ENCODE results near the gene ZBTB7C. TPM values are rescaled to one million over a fixed set of nuclear protein-coding genes. Genes with fewer than 3 reads are reported as not detected.

Gene ZBTB7C
- total and polyA plus RNA-seq, 2 of the 8 experiments (the other 6 are each of a cell fraction or from before 2014, with no cell fraction given), result 0.15 to 0.45 TPM

DNA sequence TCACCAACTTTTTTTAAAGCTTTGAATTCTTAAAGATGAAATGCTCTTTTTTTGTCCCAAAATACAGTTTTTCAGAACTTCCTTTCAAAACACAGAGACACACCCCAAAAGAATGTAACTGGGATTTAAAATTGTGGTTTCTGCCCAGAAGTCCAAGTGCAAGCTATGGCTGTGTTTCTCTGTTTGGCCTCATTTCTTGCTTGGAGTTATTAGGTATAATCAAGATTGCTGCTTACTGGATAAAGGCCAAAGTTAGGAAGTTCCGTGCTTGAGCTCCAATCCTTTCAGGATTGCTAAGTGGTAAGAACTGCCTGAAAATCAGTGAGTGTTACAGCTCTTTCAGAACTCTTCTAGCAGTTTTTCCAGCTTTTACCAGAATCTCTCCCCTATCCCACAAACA, 16.9 kb downstream of the ZBTB7C start:
- FAIRE-seq, result no peak
- H3K4me3 ChIP-seq (ENCODE audit: extremely low read depth in 1 of 4, insufficient read depth in 2 of 4, low read depth in 3 of 4, low read length in 4 of 4), result no peak overlapping the region
- H3K23me2 ChIP-seq (ENCODE audit: low read depth, low read length), result peaks cover 2% of the 10 kb centered on the region; the same call in 1 of the 2 replicates
- H3K27me3 ChIP-seq (replicated peaks in 1 of 4; ENCODE audit: control insufficient read depth in 3 of 4, extremely low read depth in 1 of 4, insufficient read depth in 3 of 4, low read length in 3 of 4), result no peaks in the 10 kb centered on the region; a peak in 2 of 7 replicates
- ChIA-PET CTCF (ENCODE audit: partially characterized antibody) (interaction anchor here (1.0 to 2.1 kb wide), 10 partner anchors 9 to 354 kb away, joined by 3 to 8 read pairs (median 4); no protein-coding TSS in a partner anchor), POLR2A (ENCODE audit: partially characterized antibody) (interaction anchor here (1.0 kb wide), 1 partner anchor 157 kb away, joined by 3 read pairs; no protein-coding TSS in a partner anchor)
- H2BK120ac ChIP-seq (replicated peaks; ENCODE audit: low read depth, low read length), result no peak overlapping the region
- no peak overlapping the region for H4K8ac ChIP-seq (ENCODE audit: extremely low read depth, insufficient read depth, low read length)
- 83% methylated on average over 1 of the region's 1 CpG; no CpG with 5 or more reads in 1 of the 2 experiments for WGBS, 2 experiments (ENCODE audit: extremely low coverage in 1 of 2, insufficient coverage in 1 of 2, insufficient read length in 1 of 2, insufficient replicate concordance in 2 of 2, low coverage in 1 of 2, low lambda C conversion rate in 2 of 2, missing lambda C conversion rate in 1 of 2)
- no peak overlapping the region for H2BK5ac ChIP-seq (ENCODE audit: low read depth, low read length)
- no peak for DNase-seq (ENCODE audit: low read depth in 1 of 2, low spot score in 2 of 2)
- no peak overlapping the region for H2AFZ ChIP-seq (ENCODE audit: low read length)
- H3K9ac ChIP-seq (replicated peaks in 1 of 4; ENCODE audit: extremely low read depth in 1 of 4, low read depth in 3 of 4, low read length in 3 of 4), result no peak overlapping the region
- H3K56ac ChIP-seq (replicated peaks; ENCODE audit: insufficient read length, low read depth, low read length), result no peak overlapping the region
- no peak overlapping the region for H3K4me2 ChIP-seq (ENCODE audit: insufficient read depth in 1 of 2, low read depth in 2 of 2, low read length in 2 of 2)
- H3K79me2 ChIP-seq (ENCODE audit: control insufficient read depth in 1 of 2, insufficient read depth in 2 of 2, low read length in 2 of 2), result no peaks in the 10 kb centered on the region
- TF ChIP-seq EGR1 (IDR thresholded peaks at IDR 0.05; ENCODE audit: borderline replicate concordance, low read depth, low read length) (no peak), BACH1 (IDR thresholded peaks at IDR 0.05; ENCODE audit: low read length) (no peak), SP4 (IDR thresholded peaks at IDR 0.05; ENCODE audit: low read length) (no peak), CBX8 (IDR thresholded peaks at IDR 0.05; ENCODE audit: borderline replicate concordance, low read depth, low read length) (no peak), RXRA (IDR thresholded peaks at IDR 0.05; ENCODE audit: insufficient read depth, low read depth, low read length) (no peak), FOSL1 (IDR thresholded peaks at IDR 0.05; ENCODE audit: insufficient read depth, low read depth, low read length) (no peak)
- TF ChIP-seq, protein P1, sequence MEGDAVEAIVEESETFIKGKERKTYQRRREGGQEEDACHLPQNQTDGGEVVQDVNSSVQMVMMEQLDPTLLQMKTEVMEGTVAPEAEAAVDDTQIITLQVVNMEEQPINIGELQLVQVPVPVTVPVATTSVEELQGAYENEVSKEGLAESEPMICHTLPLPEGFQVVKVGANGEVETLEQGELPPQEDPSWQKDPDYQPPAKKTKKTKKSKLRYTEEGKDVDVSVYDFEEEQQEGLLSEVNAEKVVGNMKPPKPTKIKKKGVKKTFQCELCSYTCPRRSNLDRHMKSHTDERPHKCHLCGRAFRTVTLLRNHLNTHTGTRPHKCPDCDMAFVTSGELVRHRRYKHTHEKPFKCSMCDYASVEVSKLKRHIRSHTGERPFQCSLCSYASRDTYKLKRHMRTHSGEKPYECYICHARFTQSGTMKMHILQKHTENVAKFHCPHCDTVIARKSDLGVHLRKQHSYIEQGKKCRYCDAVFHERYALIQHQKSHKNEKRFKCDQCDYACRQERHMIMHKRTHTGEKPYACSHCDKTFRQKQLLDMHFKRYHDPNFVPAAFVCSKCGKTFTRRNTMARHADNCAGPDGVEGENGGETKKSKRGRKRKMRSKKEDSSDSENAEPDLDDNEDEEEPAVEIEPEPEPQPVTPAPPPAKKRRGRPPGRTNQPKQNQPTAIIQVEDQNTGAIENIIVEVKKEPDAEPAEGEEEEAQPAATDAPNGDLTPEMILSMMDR (IDR thresholded peaks at IDR 0.05; ENCODE audit: control extremely low read depth in 1 of 3, insufficient read depth in 1 of 3, low read depth in 1 of 3, low read length in 3 of 3), result no peak
- H2AK5ac ChIP-seq (ENCODE audit: low read depth, low read length), result no peak overlapping the region
- H3K4me1 ChIP-seq (replicated peaks in 1 of 4; ENCODE audit: control insufficient read depth in 3 of 4, insufficient read depth in 4 of 4, low read length in 3 of 4), result peaks cover 0 to 5% (median 0%) of the 10 kb centered on the region in 4 experiments; a peak in 1 of 7 replicates
- no peak overlapping the region for H4K91ac ChIP-seq (replicated peaks; ENCODE audit: insufficient read length, low read length)
- no peak overlapping the region for H3K27ac ChIP-seq (ENCODE audit: low read depth, low read length)
- H2BK15ac ChIP-seq (ENCODE audit: low read length), result no peak overlapping the region
- no peak overlapping the region for H2BK12ac ChIP-seq (ENCODE audit: low read depth, low read length)
- no peak overlapping the region for H4K5ac ChIP-seq (ENCODE audit: insufficient read length, low read depth, low read length)
- H3K23ac ChIP-seq (ENCODE audit: insufficient read length), result no peak overlapping the region
- no peaks in the 10 kb centered on the region for H4K20me1 ChIP-seq (replicated peaks in 1 of 2; ENCODE audit: control insufficient read depth in 1 of 2, insufficient read depth in 2 of 2, low read length in 2 of 2)
- H3K18ac ChIP-seq (ENCODE audit: extremely low read depth, low read length), result no peak overlapping the region
- H3K14ac ChIP-seq (ENCODE audit: insufficient read length), result no peak overlapping the region
- no peaks in the 10 kb centered on the region for H3K36me3 ChIP-seq (ENCODE audit: control insufficient read depth in 2 of 4, insufficient read depth in 4 of 4, low read length in 3 of 4)
- no peak overlapping the region for H3K4ac ChIP-seq (replicated peaks; ENCODE audit: insufficient read length, low read depth, low read length)
- H3K9me3 ChIP-seq (ENCODE audit: insufficient read depth in 2 of 2, low read depth in 1 of 2, low read length in 1 of 2), result no peaks in the 10 kb centered on the region
- H2BK20ac ChIP-seq (ENCODE audit: low read length), result no peak overlapping the region; the same call in 1 of the 2 replicates
- no peaks in the 10 kb centered on the region for H3K79me1 ChIP-seq (ENCODE audit: low read depth, low read length)
